ENCODE data around the gene GALNT10. TPM values are rescaled to one million over a fixed set of nuclear protein-coding genes. Genes with fewer than 3 reads are reported as not detected.
A peak's percentile ranks its signal among the peaks of the same experiment; 100 is the strongest.

The GALNT10 gene
- total RNA-seq, 1 donor from 2014 or later, result 10.2 TPM

- H3K36me3 Mint-ChIP-seq, result peaks cover 7% of the 10 kb centered on the region
- H3K27me3 ChIP-seq, result no peaks in the 10 kb centered on the region
- H3K79me2 ChIP-seq (ENCODE audit: low read depth), result no peaks in the 10 kb centered on the region
- TF ChIP-seq EZH2 (IDR thresholded peaks at IDR 0.05), result no peak
- TF ChIP-seq EZH2phosphoT487 (IDR thresholded peaks at IDR 0.05), result no peak
- TF ChIP-seq CTCF (IDR thresholded peaks at IDR 0.05), result no peak
- no peak overlapping the region for H3K4me3 ChIP-seq
- H4K20me1 ChIP-seq (ENCODE audit: low read depth), result peaks cover 7% of the 10 kb centered on the region
- no peak overlapping the region for H3K27ac ChIP-seq
- no peak overlapping the region for H3K9ac ChIP-seq
- no peaks in the 10 kb centered on the region for H3F3A ChIP-seq (ENCODE audit: low read depth)
- H3K4me1 ChIP-seq, result peaks cover 16% of the 10 kb centered on the region
- H3K4me1 Mint-ChIP-seq, result peaks cover 29% of the 10 kb centered on the region
- H3K9me3 ChIP-seq (ENCODE audit: low read depth), result no peaks in the 10 kb centered on the region
- H3K4me3 Mint-ChIP-seq, result no peak overlapping the region
- DNase-seq (ENCODE audit: low spot score), result no peak
- H3K36me3 ChIP-seq, result no peaks in the 10 kb centered on the region
- peak overlapping the region; percentile 22 for H3K4me2 ChIP-seq
- no peaks in the 10 kb centered on the region for H3K9me3 Mint-ChIP-seq
- peak overlapping the region; percentile 42 for H3K27ac Mint-ChIP-seq
- H2AFZ ChIP-seq (replicated peaks), result no peak overlapping the region
- peaks cover 7% of the 10 kb centered on the region for H3K27me3 Mint-ChIP-seq (ENCODE audit: insufficient read depth, low read depth)
These were observed 77.0 kb downstream of the GALNT10 start for GRCh38 chr5:154267516-154267915.

- no peak overlapping the region for H3K4me3 Mint-ChIP-seq
- no peak overlapping the region for H2AFZ ChIP-seq (replicated peaks)
- no peak overlapping the region for H3K4me3 ChIP-seq
- no peak overlapping the region for H3K4me2 ChIP-seq
- H3K9ac ChIP-seq, result no peak overlapping the region
- H4K20me1 ChIP-seq (ENCODE audit: low read depth), result peaks cover 7% of the 10 kb centered on the region
- no peaks in the 10 kb centered on the region for H3K79me2 ChIP-seq (ENCODE audit: low read depth)
- H3K27me3 Mint-ChIP-seq (ENCODE audit: insufficient read depth, low read depth), result peaks cover 5% of the 10 kb centered on the region
- no peaks in the 10 kb centered on the region for H3F3A ChIP-seq (ENCODE audit: low read depth)
- H3K27ac Mint-ChIP-seq, result no peak overlapping the region
- H3K36me3 ChIP-seq, result no peaks in the 10 kb centered on the region
- no peaks in the 10 kb centered on the region for H3K9me3 Mint-ChIP-seq
- TF ChIP-seq EZH2 (IDR thresholded peaks at IDR 0.05), result no peak
- TF ChIP-seq EZH2phosphoT487 (IDR thresholded peaks at IDR 0.05), result no peak
- TF ChIP-seq CTCF (IDR thresholded peaks at IDR 0.05), result no peak
- no peak overlapping the region for H3K27ac ChIP-seq
- H3K4me1 ChIP-seq, result peaks cover 16% of the 10 kb centered on the region
- H3K9me3 ChIP-seq (ENCODE audit: low read depth), result no peaks in the 10 kb centered on the region
- peaks cover 32% of the 10 kb centered on the region for H3K4me1 Mint-ChIP-seq
- H3K36me3 Mint-ChIP-seq, result peaks cover 3% of the 10 kb centered on the region
- no peaks in the 10 kb centered on the region for H3K27me3 ChIP-seq
- DNase-seq (ENCODE audit: low spot score), result no peak
These were observed 77.5 kb downstream of the GALNT10 start for GRCh38 chr5:154268073-154268472.

- Mint-ChIP-seq H3K4me3 (no peak overlapping the region), H3K36me3 (peaks cover 3% of the 10 kb centered on the region), H3K4me1 (peaks cover 43% of the 10 kb centered on the region), H3K27me3 (ENCODE audit: insufficient read depth, low read depth) (peaks cover 3% of the 10 kb centered on the region), H3K27ac (no peak overlapping the region), H3K9me3 (no peaks in the 10 kb centered on the region)
- Histone ChIP-seq H3K27me3 (no peaks in the 10 kb centered on the region), H3K9me3 (ENCODE audit: low read depth) (no peaks in the 10 kb centered on the region), H3K4me2 (no peak overlapping the region), H3K27ac (no peak overlapping the region), H3K4me1 (peaks cover 16% of the 10 kb centered on the region), H3K4me3 (no peak overlapping the region), H2AFZ (replicated peaks) (no peak overlapping the region), H3K9ac (no peak overlapping the region), H3K36me3 (no peaks in the 10 kb centered on the region), H3F3A (ENCODE audit: low read depth) (no peaks in the 10 kb centered on the region), H3K79me2 (ENCODE audit: low read depth) (no peaks in the 10 kb centered on the region), H4K20me1 (ENCODE audit: low read depth) (peaks cover 6% of the 10 kb centered on the region)
- TF ChIP-seq EZH2 (IDR thresholded peaks at IDR 0.05) (no peak), CTCF (IDR thresholded peaks at IDR 0.05) (no peak), EZH2phosphoT487 (IDR thresholded peaks at IDR 0.05) (no peak)
- no peak for DNase-seq (ENCODE audit: low spot score)
These were observed 78.9 kb downstream of the GALNT10 start for GRCh38 chr5:154269414-154269813.
